ENCODE data around the gene CYP2S1. TPM values are rescaled to one million over a fixed set of nuclear protein-coding genes. Genes with fewer than 3 reads are reported as not detected.
A peak's percentile ranks its signal among the peaks of the same experiment; 100 is the strongest.

Gene CYP2S1
- total RNA-seq, 1 donor from 2014 or later = 23.4 TPM

- Histone ChIP-seq H3K36me3 (ENCODE audit: control insufficient read depth, insufficient read depth, low read length) (peaks cover 17% of the 10 kb centered on the region), H3K27me3 (ENCODE audit: control insufficient read depth, insufficient read depth, low read length) (no peaks in the 10 kb centered on the region), H3K4me3 (ENCODE audit: low read depth, low read length) (no peak overlapping the region)
- peak; percentile 28 for FAIRE-seq
- DNase-seq (ENCODE audit: low read depth) = no peak
- TF ChIP-seq, protein P1, sequence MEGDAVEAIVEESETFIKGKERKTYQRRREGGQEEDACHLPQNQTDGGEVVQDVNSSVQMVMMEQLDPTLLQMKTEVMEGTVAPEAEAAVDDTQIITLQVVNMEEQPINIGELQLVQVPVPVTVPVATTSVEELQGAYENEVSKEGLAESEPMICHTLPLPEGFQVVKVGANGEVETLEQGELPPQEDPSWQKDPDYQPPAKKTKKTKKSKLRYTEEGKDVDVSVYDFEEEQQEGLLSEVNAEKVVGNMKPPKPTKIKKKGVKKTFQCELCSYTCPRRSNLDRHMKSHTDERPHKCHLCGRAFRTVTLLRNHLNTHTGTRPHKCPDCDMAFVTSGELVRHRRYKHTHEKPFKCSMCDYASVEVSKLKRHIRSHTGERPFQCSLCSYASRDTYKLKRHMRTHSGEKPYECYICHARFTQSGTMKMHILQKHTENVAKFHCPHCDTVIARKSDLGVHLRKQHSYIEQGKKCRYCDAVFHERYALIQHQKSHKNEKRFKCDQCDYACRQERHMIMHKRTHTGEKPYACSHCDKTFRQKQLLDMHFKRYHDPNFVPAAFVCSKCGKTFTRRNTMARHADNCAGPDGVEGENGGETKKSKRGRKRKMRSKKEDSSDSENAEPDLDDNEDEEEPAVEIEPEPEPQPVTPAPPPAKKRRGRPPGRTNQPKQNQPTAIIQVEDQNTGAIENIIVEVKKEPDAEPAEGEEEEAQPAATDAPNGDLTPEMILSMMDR (IDR thresholded peaks at IDR 0.05; ENCODE audit: insufficient read depth, low read length, severe bottlenecking) = no peak
Observed at GRCh38 chr19:41234512-41235168, 41.6 kb downstream of the CYP2S1 start.

DNA sequence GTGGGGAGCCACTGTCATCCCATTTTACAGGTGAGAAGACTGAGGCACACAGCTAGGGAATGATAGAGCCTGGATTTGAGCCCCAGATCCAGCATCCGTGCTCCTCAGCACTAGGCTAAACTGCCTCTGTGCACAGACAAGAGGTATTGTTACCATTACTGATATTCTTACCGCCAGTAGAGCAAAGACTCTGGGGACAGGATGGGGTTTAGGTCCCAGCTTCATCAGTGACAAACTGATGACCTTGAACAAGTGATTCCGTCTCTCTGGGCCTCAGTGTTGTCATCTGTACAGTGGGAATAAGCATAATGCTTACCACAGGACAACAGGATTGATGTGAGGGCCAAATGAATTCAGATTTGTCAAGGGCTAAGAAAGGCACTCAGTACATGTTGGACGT is 42.5 kb downstream of the CYP2S1 start:
- DNase-seq (ENCODE audit: low read depth) (no peak), FAIRE-seq (no peak)
- Histone ChIP-seq H3K4me3 (ENCODE audit: low read depth, low read length) (no peak overlapping the region), H3K36me3 (ENCODE audit: control insufficient read depth, insufficient read depth, low read length) (peaks cover 18% of the 10 kb centered on the region), H3K27me3 (ENCODE audit: control insufficient read depth, insufficient read depth, low read length) (no peaks in the 10 kb centered on the region)
- TF ChIP-seq, protein P1 (IDR thresholded peaks at IDR 0.05; ENCODE audit: insufficient read depth, low read length, severe bottlenecking) = no peak

DNA sequence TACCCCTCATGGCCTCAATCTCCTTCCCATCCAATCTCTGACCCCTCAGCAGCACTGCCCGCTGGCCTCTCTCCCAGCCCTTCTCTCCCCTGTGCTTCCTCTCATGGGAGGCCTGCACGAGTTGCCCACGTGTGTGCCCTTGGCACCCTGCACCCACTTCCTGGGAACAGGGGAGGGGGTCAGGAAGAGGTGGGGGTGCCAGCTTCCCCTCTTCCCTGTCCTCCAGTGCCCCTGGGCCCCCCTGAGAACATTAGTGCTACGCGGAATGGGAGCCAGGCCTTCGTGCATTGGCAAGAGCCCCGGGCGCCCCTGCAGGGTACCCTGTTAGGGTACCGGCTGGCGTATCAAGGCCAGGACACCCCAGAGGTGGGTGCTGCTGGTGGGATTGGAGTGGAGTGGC is 45.2 kb downstream of the CYP2S1 start:
- FAIRE-seq (no peak), DNase-seq (ENCODE audit: low read depth) (no peak)
- H3K36me3 ChIP-seq (ENCODE audit: control insufficient read depth, insufficient read depth, low read length) = peaks cover 26% of the 10 kb centered on the region
- no peaks in the 10 kb centered on the region for H3K27me3 ChIP-seq (ENCODE audit: control insufficient read depth, insufficient read depth, low read length)
- H3K4me3 ChIP-seq (ENCODE audit: low read depth, low read length) = no peak overlapping the region
- TF ChIP-seq, protein P1 (IDR thresholded peaks at IDR 0.05; ENCODE audit: insufficient read depth, low read length, severe bottlenecking) = no peak

DNA sequence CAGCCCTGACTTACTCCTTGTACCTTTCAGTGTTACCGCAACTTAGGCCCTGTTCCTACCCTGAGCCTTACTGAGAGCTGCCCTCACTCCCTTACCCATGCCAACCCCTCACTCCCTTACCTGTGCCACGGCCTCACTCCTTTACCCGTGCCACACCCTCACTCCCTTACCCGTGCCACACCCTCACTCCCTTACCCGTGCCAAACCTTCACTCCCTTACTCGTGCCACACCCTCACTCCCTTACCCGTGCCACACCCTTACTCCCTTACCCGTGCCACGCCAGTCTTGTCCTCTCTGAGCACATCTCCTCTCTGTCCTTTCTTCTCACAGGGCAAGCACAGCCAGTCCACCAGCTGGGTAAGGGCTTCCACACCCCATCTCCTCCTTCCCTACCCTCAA is 46.3 kb downstream of the CYP2S1 start:
- FAIRE-seq (peak; percentile 92), DNase-seq (ENCODE audit: low read depth) (no peak)
- peaks cover 29% of the 10 kb centered on the region for H3K36me3 ChIP-seq (ENCODE audit: control insufficient read depth, insufficient read depth, low read length)
- no peaks in the 10 kb centered on the region for H3K27me3 ChIP-seq (ENCODE audit: control insufficient read depth, insufficient read depth, low read length)
- H3K4me3 ChIP-seq (ENCODE audit: low read depth, low read length) = no peak overlapping the region
- TF ChIP-seq, protein P1 (IDR thresholded peaks at IDR 0.05; ENCODE audit: insufficient read depth, low read length, severe bottlenecking) = no peak

DNA sequence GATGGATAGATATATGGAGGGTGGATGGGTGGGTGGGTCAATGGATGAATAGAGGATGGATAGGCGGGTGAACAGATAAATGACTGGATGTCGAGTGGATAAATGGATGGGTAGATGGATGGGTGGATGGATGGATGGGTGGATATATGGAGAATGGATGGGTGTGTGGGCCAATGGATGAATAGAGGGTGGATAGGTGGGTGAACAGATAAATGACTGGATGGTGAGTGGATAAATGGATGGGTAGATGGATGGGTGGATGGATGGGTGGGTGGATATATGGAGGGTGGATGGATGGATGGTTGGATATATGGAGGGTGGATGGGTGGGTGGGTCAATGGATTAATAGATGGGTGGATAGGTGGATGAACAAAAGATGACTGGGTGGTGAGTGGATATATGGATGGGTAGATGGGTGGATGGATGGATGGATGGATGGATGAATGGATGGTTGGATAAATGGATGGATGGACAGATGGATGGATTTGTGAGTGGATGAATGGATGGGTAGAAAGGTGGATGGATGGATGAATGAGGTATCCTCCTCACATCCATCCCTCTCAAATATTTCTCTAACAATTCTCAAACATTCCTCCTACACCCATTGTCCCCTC is 47.0 kb downstream of the CYP2S1 start:
- Histone ChIP-seq H3K4me3 (ENCODE audit: low read depth, low read length) (no peak overlapping the region), H3K27me3 (ENCODE audit: control insufficient read depth, insufficient read depth, low read length) (no peaks in the 10 kb centered on the region), H3K36me3 (ENCODE audit: control insufficient read depth, insufficient read depth, low read length) (peaks cover 29% of the 10 kb centered on the region)
- FAIRE-seq (no peak), DNase-seq (ENCODE audit: low read depth) (no peak)
- TF ChIP-seq, protein P1 (IDR thresholded peaks at IDR 0.05; ENCODE audit: insufficient read depth, low read length, severe bottlenecking) = no peak
